Right lobe of liver (tissue), 4 donors: ENCODE results near the gene SLC22A4.

Experiments
- POLR2A ChIP-seq: fragments of 450-650 bp; IDR thresholded peaks from one replicate; pipeline ENCODE4 v1.6.1; 2017; ENCODE audit warnings: antibody characterized with exemption, mild to moderate bottlenecking
- TF ChIP-seq, protein P1 (sequence below), 4 donors: fragments of 200-600 bp in 3 of 4; fragments of 450-650 bp in 1 of 4; IDR thresholded peaks; one replicate each; pipeline versions ENCODE4 v1.5.1 to v1.8.0; 2016 to 2022; ENCODE audit warnings: antibody characterized with exemption in 4 of 4, mild to moderate bottlenecking in 2 of 4
- donor health status: DM: no; HTN: no; CAD: no.
- donor health status: DM: no; HTN: no; CAD: no.
- donor health status: DM: no; HTN: yes; CAD: no.

DNA sequence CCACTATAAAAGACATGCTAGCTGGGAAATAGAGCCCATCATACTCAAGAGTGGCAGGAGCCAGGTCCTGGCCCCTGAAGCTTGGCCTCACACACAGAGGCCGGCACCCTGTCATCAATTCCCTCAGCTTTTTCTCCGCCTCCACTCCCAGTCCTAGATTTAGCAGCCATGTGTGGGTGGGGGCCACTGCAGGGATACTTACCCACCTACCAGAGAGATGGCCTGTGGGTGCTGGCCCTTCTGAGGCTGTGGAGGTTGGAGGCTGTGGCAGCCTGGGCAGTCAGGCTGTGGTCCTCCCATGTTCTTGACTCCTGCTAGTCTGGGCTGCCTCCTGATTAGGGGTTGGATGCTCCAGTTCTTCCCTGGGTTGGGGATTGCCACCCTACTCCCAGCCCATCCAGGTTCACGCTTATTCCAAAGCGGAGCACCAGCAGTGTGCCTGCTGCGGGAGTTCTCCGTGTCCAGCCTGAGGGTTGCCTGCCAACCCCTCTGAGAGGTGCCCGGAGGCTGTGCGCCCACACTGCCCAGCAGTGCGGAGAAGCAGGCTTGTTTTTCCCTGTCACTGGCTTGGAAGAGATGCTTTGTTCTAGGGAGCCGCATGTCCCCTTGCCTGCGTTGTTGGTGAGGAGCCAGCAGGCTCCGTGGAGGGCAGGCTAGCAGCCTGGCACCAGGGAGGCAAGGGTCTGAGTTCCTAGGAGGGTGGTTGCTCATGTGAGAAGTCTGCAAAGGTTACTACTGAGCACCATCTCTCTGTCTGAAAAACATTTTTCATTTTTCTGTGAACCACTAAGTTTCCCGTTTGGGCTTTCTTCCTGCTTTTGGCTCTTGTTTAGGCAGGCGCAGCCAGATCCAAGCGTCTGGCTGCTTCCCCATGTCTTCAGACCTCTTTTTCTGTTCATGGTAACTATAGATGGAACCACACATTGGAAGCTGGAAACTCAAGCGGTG lies 82.8 kb downstream of the SLC22A4 start:
- TF ChIP-seq, protein P1, sequence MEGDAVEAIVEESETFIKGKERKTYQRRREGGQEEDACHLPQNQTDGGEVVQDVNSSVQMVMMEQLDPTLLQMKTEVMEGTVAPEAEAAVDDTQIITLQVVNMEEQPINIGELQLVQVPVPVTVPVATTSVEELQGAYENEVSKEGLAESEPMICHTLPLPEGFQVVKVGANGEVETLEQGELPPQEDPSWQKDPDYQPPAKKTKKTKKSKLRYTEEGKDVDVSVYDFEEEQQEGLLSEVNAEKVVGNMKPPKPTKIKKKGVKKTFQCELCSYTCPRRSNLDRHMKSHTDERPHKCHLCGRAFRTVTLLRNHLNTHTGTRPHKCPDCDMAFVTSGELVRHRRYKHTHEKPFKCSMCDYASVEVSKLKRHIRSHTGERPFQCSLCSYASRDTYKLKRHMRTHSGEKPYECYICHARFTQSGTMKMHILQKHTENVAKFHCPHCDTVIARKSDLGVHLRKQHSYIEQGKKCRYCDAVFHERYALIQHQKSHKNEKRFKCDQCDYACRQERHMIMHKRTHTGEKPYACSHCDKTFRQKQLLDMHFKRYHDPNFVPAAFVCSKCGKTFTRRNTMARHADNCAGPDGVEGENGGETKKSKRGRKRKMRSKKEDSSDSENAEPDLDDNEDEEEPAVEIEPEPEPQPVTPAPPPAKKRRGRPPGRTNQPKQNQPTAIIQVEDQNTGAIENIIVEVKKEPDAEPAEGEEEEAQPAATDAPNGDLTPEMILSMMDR (IDR thresholded peaks at IDR 0.05), result no peak
- no peak for TF ChIP-seq POLR2A
